B cell (primary cell): ENCODE results near the gene ENTHD1. TPM values are rescaled to one million over a fixed set of nuclear protein-coding genes. Genes with fewer than 3 reads are reported as not detected.

Experiments used
- ATAC-seq: fragments of 200-7000 bp; cut with Tn5 transposase; one replicate; pipeline ENCODE4 v1.10.0; 2021; ENCODE audit warnings: low read depth, mild to moderate bottlenecking, moderate number of reproducible peaks, moderate library complexity
- CTCF ChIA-PET: fragments of 350-600 bp; sonication (Branson Sonifier 250); formaldehyde crosslinking; loops from one replicate; lab custom pipeline; 2021; ENCODE audit warnings: antibody characterized with exemption, inconsistent platforms; lab: Charles Lee
- POLR2A ChIA-PET: fragments of 350-600 bp; sonication (Branson Sonifier 250); formaldehyde crosslinking; loops from one replicate; lab custom pipeline; 2021; ENCODE audit warnings: antibody characterized with exemption; lab: Charles Lee
- DNase-seq: peaks from one replicate; pipeline ENCODE4 v3.0.0; 2013
- H2AFZ ChIP-seq: 2 replicates; pipeline ENCODE4 v1.6.1; 2012; ENCODE audit warnings: mild to moderate bottlenecking, low read depth, low read length; ENCODE audit not compliant: insufficient read depth, poor library complexity, severe bottlenecking
- H3K27ac ChIP-seq, 2 donors: 1 replicate in 1 of 2; 2 replicates in 1 of 2; pipeline ENCODE4 v1.5.1; 2012 to 2013; ENCODE audit warnings: low read length in 2 of 2, mild to moderate bottlenecking in 2 of 2, moderate library complexity in 1 of 2
- H3K27me3 ChIP-seq, 4 experiments: fragments of 200-600 bp in 1 of 4; sonication (generic) in 1 of 4; replicated peaks in 1 of 4; 1 replicate in 2 of 4; 2 replicates in 2 of 4; pipeline versions ENCODE4 v1.6.1 to v1.7.0; 2013 to 2016; ENCODE audit warnings: low read length in 3 of 4, mild to moderate bottlenecking in 2 of 4, mixed read lengths in 1 of 4, moderate library complexity in 1 of 4; ENCODE audit not compliant: insufficient read depth in 4 of 4, control insufficient read depth in 3 of 4; ENCODE audit errors: control extremely low read depth in 1 of 4
- H3K36me3 ChIP-seq, 2 experiments: replicated peaks in 1 of 2; 1 replicate in 1 of 2; 2 replicates in 1 of 2; pipeline versions ENCODE4 v1.6.1 to v1.7.1; 2013; ENCODE audit warnings: low read length in 1 of 2; ENCODE audit not compliant: insufficient read depth in 2 of 2, control insufficient read depth in 1 of 2; ENCODE audit errors: control extremely low read depth in 1 of 2, extremely low read depth in 1 of 2
- H3K4me1 ChIP-seq, 2 donors: fragments of 200-600 bp in 1 of 2; sonication (generic) in 1 of 2; 1 replicate in 1 of 2; 2 replicates in 1 of 2; pipeline versions ENCODE4 v1.5.1 to v1.6.1; 2013 to 2017; ENCODE audit warnings: low read length in 2 of 2; ENCODE audit not compliant: control insufficient read depth in 2 of 2, insufficient read depth in 2 of 2
- H3K4me2 ChIP-seq: replicated peaks from 2 replicates; pipeline ENCODE3; 2012; ENCODE audit warnings: mild to moderate bottlenecking, low read depth, low read length; ENCODE audit not compliant: poor library complexity, severe bottlenecking
- H3K4me3 ChIP-seq, 5 experiments: fragments of 200-600 bp in 1 of 5; sonication (generic) in 1 of 5; 1 replicate in 3 of 5; 2 replicates in 2 of 5; pipeline versions ENCODE4 v1.5.1 to v1.7.0; 2011 to 2016; ENCODE audit warnings: low read length in 4 of 5, mild to moderate bottlenecking in 4 of 5, low read depth in 2 of 5, control low read depth in 1 of 5, moderate library complexity in 1 of 5; ENCODE audit not compliant: insufficient read depth in 1 of 5; ENCODE audit errors: control extremely low read depth in 1 of 5, extremely low read depth in 1 of 5
- H3K79me2 ChIP-seq: fragments of 200-600 bp; sonication (generic); one replicate; pipeline ENCODE4 v1.6.0; 2016; ENCODE audit warnings: low read length; ENCODE audit not compliant: control insufficient read depth, insufficient read depth
- H3K9ac ChIP-seq: fragments of 200-600 bp; sonication (generic); 2 replicates; pipeline ENCODE4 v1.6.1; 2017; ENCODE audit warnings: mild to moderate bottlenecking, low read length, moderate library complexity
- H3K9me3 ChIP-seq, 3 donors: one replicate each; pipeline versions ENCODE4 v1.6.1 to v1.7.1; 2013; ENCODE audit warnings: low read length in 2 of 3; ENCODE audit not compliant: control insufficient read depth in 2 of 3, insufficient read depth in 1 of 3; ENCODE audit errors: control extremely low read depth in 1 of 3
- H4K20me1 ChIP-seq: 2 replicates; pipeline ENCODE4 v1.6.0; 2012; ENCODE audit warnings: mild to moderate bottlenecking, low read length; ENCODE audit not compliant: insufficient read depth, control insufficient read depth, poor library complexity, severe bottlenecking
- H3K27ac Mint-ChIP-seq: one replicate; pipeline ENCODE4 v1.8.0; 2021; ENCODE audit warnings: mixed read lengths
- H3K27me3 Mint-ChIP-seq: one replicate; pipeline ENCODE4 v1.8.0; 2021; ENCODE audit warnings: mixed read lengths
- H3K4me1 Mint-ChIP-seq: one replicate; pipeline ENCODE4 v1.8.0; 2021; ENCODE audit warnings: mixed read lengths
- H3K4me3 Mint-ChIP-seq: one replicate; pipeline ENCODE4 v1.8.0; 2021; ENCODE audit warnings: mixed read lengths
- H3K9me3 Mint-ChIP-seq: one replicate; pipeline ENCODE4 v1.8.0; 2022; ENCODE audit warnings: mixed read lengths; ENCODE audit not compliant: insufficient read depth
- EZH2 ChIP-seq: IDR thresholded peaks from 2 replicates; pipeline ENCODE4 v1.6.1; 2012; ENCODE audit warnings: borderline replicate concordance, low read depth, mild to moderate bottlenecking, moderate library complexity, low read length; ENCODE audit not compliant: insufficient read depth, poor library complexity, severe bottlenecking
- WGBS: methylation state at CpG from one replicate; pipeline ENCODE4 v1.1.5; 2013; ENCODE audit warnings: missing lambda C conversion rate; ENCODE audit not compliant: insufficient coverage; 5-methylcytosine and 5-hydroxymethylcytosine counted together
- intact Hi-C: fragments of 100-400 bp; cut with micrococcal nuclease; formaldehyde crosslinking; loops from one replicate; pipeline ENCODE4 v1.10.0; 2022
- polyA plus RNA-seq: library from polyadenylated mRNA; depleted of rRNA; stranded (reverse); fragments of >200 nt; gene quantifications from 2 replicates; pipeline ENCODE4 v1.2.3, GENCODE V29; 2012
- total RNA-seq, 2 donors: library from RNA; stranded (reverse); fragments of 120-200 nt in 1 of 2; gene quantifications; 1 replicate in 1 of 2; 2 replicates in 1 of 2; pipeline versions ENCODE4 v1.2.3 to v1.2.4, GENCODE V29; 2013 to 2022
- TF ChIP-seq, protein P1 (sequence below): fragments of 200-600 bp; IDR thresholded peaks from one replicate; pipeline ENCODE4 v1.8.0; 2022; ENCODE audit warnings: antibody characterized with exemption, mild to moderate bottlenecking

Gene ENTHD1
- total and polyA plus RNA-seq, 2 donors (not counting 1 experiment from before 2014, with no cell fraction given), result not detected

DNA sequence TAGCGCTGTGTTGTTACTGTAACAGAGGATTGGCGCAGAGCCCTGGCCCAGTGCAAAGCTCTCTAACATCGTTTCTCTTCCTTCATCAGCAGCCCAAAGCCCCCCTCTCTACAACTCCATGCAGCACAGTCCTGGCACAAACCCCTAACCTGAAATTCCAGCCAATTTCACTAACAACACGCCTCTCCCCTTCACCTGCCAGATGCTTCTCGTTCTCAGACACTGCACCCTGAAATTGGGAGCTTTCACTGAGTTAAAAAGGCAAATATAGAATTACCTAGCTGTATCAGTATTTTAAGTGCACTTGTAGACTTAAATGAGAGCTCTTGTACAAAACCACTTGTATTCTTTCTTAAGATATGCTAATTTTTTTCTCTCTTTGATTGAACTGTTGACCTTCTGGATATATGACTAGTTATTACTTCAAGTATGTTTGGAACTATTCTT is 23.7 kb upstream of the ENTHD1 start:
- Mint-ChIP-seq H3K9me3 (no peaks in the 10 kb centered on the region), H3K27ac (no peak overlapping the region), H3K27me3 (peaks cover 2% of the 10 kb centered on the region), H3K4me1 (peaks cover 56% of the 10 kb centered on the region), H3K4me3 (no peak overlapping the region)
- no peak overlapping the region for H3K4me2 ChIP-seq
- POLR2A ChIA-PET, result no interaction called here
- no peak overlapping the region for H2AFZ ChIP-seq
- H3K27ac ChIP-seq, result no peak overlapping the region
- CTCF ChIA-PET, result no interaction called here
- peaks cover 6% of the 10 kb centered on the region for H4K20me1 ChIP-seq
- no peaks in the 10 kb centered on the region for H3K9me3 ChIP-seq
- DNase-seq, result no peak
- H3K4me1 ChIP-seq, result peaks cover 21 to 23% of the 10 kb centered on the region in 2 donors
- H3K36me3 ChIP-seq, result no peaks in the 10 kb centered on the region
- TF ChIP-seq, protein P1, sequence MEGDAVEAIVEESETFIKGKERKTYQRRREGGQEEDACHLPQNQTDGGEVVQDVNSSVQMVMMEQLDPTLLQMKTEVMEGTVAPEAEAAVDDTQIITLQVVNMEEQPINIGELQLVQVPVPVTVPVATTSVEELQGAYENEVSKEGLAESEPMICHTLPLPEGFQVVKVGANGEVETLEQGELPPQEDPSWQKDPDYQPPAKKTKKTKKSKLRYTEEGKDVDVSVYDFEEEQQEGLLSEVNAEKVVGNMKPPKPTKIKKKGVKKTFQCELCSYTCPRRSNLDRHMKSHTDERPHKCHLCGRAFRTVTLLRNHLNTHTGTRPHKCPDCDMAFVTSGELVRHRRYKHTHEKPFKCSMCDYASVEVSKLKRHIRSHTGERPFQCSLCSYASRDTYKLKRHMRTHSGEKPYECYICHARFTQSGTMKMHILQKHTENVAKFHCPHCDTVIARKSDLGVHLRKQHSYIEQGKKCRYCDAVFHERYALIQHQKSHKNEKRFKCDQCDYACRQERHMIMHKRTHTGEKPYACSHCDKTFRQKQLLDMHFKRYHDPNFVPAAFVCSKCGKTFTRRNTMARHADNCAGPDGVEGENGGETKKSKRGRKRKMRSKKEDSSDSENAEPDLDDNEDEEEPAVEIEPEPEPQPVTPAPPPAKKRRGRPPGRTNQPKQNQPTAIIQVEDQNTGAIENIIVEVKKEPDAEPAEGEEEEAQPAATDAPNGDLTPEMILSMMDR, result no peak
- TF ChIP-seq EZH2, result no peak
- peaks cover 86% of the 10 kb centered on the region for H3K79me2 ChIP-seq
- 97% methylated on average over 3 of the region's 5 CpGs for WGBS
- H3K9ac ChIP-seq, result no peak overlapping the region
- intact Hi-C loops, result no loop called here
- H3K4me3 ChIP-seq, result no peak overlapping the region
- H3K27me3 ChIP-seq, result no peaks in the 10 kb centered on the region
- no peak for ATAC-seq

DNA sequence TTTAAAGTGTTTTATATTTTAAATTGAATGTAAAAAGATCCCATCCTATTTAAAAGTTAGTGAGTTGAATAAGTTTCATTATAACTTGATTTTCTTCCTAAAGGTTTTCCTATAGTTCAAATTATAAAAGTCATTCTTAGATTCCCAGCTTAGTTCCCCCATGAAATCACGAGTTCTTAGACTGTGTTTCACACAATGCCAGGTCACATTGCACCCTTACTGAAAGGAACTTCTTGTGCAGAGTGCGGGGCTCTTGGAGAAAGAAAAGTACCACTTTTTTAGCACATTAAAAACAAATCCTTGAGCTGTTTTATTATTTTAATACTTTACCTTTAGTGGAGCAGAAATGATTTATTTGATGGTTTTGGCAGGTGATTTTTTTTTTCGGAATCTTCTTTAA is 22.9 kb upstream of the ENTHD1 start:
- ChIA-PET POLR2A (no interaction called here), CTCF (interaction anchor here (0.6 to 1.2 kb wide), 2 partner anchors 16 to 429 kb away, joined by 3 to 4 read pairs; no protein-coding TSS in a partner anchor)
- Mint-ChIP-seq H3K4me1 (peaks cover 56% of the 10 kb centered on the region), H3K27me3 (no peaks in the 10 kb centered on the region), H3K4me3 (no peak overlapping the region), H3K9me3 (no peaks in the 10 kb centered on the region), H3K27ac (no peak overlapping the region)
- Histone ChIP-seq H3K4me3 (no peak overlapping the region), H3K4me1 (peaks cover 21 to 23% of the 10 kb centered on the region in 2 donors), H3K4me2 (no peak overlapping the region), H3K9ac (no peak overlapping the region), H3K79me2 (peaks cover 88% of the 10 kb centered on the region), H3K9me3 (no peaks in the 10 kb centered on the region), H3K27me3 (no peaks in the 10 kb centered on the region), H3K36me3 (no peaks in the 10 kb centered on the region), H2AFZ (no peak overlapping the region), H3K27ac (no peak overlapping the region), H4K20me1 (peaks cover 6% of the 10 kb centered on the region)
- no peak for DNase-seq
- intact Hi-C loops, result no loop called here
- no peak for TF ChIP-seq EZH2
- TF ChIP-seq, protein P1, result no peak
- no peak for ATAC-seq
- 71% methylated on average over 1 of the region's 3 CpGs for WGBS
